SK-N-SH (cell line): Measurements from ENCODE around the gene ERI3.

ENCODE experiments used
- NRF1 ChIP-seq: IDR thresholded peaks from 2 replicates; pipeline ENCODE4 v1.6.1; 2012; ENCODE audit warnings: low read depth, mild to moderate bottlenecking, low read length
- YY1 ChIP-seq: IDR thresholded peaks from 2 replicates; pipeline ENCODE4 v1.4.0; 2012; ENCODE audit warnings: low read depth, mild to moderate bottlenecking
- TF ChIP-seq, protein P1 (sequence below): fragments of 200-600 bp; sonication (generic); IDR thresholded peaks from 2 replicates; pipeline ENCODE4 v1.6.1; 2017; ENCODE audit warnings: antibody characterized with exemption, mild to moderate bottlenecking, moderate library complexity
- TF ChIP-seq, protein P2 (sequence below): IDR thresholded peaks from 2 replicates; pipeline ENCODE4 v1.6.1; 2012; ENCODE audit warnings: mild to moderate bottlenecking, low read depth, low read length, moderate library complexity

DNA sequence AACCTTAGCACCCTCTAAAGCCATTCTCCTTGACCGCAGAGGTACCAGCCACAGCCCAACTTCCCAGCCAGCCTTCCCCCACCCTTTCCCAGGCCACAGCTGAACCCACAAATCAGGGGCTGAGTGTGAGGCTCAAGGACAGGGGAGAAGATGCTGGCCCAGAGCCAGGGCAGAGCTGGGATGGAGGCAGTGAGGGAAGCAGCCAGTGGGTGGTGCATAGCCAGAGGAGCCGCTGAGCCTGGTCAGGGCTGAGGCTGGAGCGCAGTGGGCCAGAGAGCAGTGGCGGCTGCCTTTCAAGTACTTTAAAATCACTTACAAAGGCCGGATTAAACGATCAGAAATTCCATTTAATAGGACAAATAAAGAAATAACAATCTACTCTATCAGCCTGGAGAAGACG lies 105.5 kb downstream of the ERI3 start:
- TF ChIP-seq NRF1 (no peak), YY1 (no peak)
- TF ChIP-seq, protein P1, sequence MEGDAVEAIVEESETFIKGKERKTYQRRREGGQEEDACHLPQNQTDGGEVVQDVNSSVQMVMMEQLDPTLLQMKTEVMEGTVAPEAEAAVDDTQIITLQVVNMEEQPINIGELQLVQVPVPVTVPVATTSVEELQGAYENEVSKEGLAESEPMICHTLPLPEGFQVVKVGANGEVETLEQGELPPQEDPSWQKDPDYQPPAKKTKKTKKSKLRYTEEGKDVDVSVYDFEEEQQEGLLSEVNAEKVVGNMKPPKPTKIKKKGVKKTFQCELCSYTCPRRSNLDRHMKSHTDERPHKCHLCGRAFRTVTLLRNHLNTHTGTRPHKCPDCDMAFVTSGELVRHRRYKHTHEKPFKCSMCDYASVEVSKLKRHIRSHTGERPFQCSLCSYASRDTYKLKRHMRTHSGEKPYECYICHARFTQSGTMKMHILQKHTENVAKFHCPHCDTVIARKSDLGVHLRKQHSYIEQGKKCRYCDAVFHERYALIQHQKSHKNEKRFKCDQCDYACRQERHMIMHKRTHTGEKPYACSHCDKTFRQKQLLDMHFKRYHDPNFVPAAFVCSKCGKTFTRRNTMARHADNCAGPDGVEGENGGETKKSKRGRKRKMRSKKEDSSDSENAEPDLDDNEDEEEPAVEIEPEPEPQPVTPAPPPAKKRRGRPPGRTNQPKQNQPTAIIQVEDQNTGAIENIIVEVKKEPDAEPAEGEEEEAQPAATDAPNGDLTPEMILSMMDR: no peak
- TF ChIP-seq, protein P2, sequence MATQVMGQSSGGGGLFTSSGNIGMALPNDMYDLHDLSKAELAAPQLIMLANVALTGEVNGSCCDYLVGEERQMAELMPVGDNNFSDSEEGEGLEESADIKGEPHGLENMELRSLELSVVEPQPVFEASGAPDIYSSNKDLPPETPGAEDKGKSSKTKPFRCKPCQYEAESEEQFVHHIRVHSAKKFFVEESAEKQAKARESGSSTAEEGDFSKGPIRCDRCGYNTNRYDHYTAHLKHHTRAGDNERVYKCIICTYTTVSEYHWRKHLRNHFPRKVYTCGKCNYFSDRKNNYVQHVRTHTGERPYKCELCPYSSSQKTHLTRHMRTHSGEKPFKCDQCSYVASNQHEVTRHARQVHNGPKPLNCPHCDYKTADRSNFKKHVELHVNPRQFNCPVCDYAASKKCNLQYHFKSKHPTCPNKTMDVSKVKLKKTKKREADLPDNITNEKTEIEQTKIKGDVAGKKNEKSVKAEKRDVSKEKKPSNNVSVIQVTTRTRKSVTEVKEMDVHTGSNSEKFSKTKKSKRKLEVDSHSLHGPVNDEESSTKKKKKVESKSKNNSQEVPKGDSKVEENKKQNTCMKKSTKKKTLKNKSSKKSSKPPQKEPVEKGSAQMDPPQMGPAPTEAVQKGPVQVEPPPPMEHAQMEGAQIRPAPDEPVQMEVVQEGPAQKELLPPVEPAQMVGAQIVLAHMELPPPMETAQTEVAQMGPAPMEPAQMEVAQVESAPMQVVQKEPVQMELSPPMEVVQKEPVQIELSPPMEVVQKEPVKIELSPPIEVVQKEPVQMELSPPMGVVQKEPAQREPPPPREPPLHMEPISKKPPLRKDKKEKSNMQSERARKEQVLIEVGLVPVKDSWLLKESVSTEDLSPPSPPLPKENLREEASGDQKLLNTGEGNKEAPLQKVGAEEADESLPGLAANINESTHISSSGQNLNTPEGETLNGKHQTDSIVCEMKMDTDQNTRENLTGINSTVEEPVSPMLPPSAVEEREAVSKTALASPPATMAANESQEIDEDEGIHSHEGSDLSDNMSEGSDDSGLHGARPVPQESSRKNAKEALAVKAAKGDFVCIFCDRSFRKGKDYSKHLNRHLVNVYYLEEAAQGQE: no peak
